ENCODE measurements around the gene MCEMP1.

- no peak for TF ChIP-seq POLR2A (IDR thresholded peaks at IDR 0.05)
- no peak for TF ChIP-seq CTCF (IDR thresholded peaks at IDR 0.05)
- no peak for TF ChIP-seq POLR2AphosphoS5 (IDR thresholded peaks at IDR 0.05)
These were observed 48.1 kb upstream of the MCEMP1 start for GRCh38 chr19:7628589-7629311.

All from sigmoid colon (tissue), 4 donors.